ENCODE measurements around the gene CIAO2A. TPM values are rescaled to one million over a fixed set of nuclear protein-coding genes. Genes with fewer than 3 reads are reported as not detected.

The CIAO2A gene
- total RNA-seq, 3 donors from 2014 or later (not counting 1 experiment from before 2014, with no cell fraction given): 20.2 to 23.9 (median 22.9) TPM

DNA sequence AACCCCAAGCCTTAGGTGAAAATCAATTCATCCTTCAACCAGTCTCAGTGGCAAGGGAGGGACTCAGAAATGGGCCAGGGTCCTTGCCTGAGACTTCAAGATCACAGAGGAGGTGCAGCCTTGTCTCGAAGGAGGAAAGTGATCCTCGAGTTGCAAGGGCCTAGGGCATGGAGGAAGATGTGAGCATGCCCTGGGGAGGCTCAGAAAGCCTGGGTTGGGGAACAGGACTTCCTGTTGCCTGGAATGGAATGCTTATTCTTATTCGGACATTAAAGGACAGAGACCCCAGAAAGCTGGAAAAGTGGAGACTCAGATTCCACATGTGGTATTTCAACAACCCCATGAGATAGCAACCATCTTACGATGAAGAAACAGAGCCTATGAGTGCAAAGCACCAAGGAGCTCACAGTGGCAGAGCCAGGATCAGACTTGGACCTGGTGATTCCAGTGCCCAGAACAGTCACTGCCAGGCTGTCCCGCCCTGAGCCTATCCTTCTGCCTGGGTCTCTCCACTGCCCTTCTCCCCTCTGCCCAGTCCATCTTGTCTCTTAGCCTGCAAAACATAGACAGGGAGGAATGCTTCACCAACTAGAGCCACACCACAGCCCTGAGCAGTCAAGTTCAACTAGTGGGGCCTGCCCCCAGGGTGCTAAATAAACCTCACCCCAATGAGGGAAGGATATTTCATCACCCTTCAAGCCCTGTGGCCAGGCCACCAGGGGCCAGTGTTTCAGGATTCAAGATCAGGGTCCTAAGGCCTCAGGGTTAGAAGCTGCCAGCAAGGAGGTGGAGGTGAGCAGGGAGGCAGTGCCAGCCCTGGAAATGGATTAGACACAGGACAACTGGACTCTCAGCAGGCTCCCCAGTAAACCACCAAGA, 69.2 kb downstream of the CIAO2A start:
- Histone ChIP-seq H3K9me3 (ENCODE audit: control insufficient read depth, insufficient read depth, low read length) (no peaks in the 10 kb centered on the region), H3K36me3 (ENCODE audit: control insufficient read depth, insufficient read depth, low read length) (no peaks in the 10 kb centered on the region), H3K4me3 (ENCODE audit: low read length) (no peak overlapping the region), H3K27ac (ENCODE audit: low read length) (no peak overlapping the region), H3K4me1 (ENCODE audit: control insufficient read depth, insufficient read depth, low read length) (peaks cover 3% of the 10 kb centered on the region), H3K27me3 (ENCODE audit: control insufficient read depth, insufficient read depth, low read length) (no peaks in the 10 kb centered on the region)
- Mint-ChIP-seq H3K27ac (no peak overlapping the region), H3K36me3 (no peaks in the 10 kb centered on the region), H3K4me3 (no peak overlapping the region), H3K9me3 (no peaks in the 10 kb centered on the region), H3K4me1 (peaks cover 8 to 13% of the 10 kb centered on the region in 2 donors), H3K27me3 (ENCODE audit: low read depth in 2 of 2) (no peaks in the 10 kb centered on the region)
- TF ChIP-seq, protein P1, sequence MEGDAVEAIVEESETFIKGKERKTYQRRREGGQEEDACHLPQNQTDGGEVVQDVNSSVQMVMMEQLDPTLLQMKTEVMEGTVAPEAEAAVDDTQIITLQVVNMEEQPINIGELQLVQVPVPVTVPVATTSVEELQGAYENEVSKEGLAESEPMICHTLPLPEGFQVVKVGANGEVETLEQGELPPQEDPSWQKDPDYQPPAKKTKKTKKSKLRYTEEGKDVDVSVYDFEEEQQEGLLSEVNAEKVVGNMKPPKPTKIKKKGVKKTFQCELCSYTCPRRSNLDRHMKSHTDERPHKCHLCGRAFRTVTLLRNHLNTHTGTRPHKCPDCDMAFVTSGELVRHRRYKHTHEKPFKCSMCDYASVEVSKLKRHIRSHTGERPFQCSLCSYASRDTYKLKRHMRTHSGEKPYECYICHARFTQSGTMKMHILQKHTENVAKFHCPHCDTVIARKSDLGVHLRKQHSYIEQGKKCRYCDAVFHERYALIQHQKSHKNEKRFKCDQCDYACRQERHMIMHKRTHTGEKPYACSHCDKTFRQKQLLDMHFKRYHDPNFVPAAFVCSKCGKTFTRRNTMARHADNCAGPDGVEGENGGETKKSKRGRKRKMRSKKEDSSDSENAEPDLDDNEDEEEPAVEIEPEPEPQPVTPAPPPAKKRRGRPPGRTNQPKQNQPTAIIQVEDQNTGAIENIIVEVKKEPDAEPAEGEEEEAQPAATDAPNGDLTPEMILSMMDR (IDR thresholded peaks at IDR 0.05): no peak
- peak; percentile 44 to 70 (median 44) for ATAC-seq
- WGBS (ENCODE audit: insufficient coverage): 88% methylated on average over 5 of the region's 5 CpGs
- no peak for DNase-seq
- intact Hi-C loops (cut with micrococcal nuclease): no loop called here

DNA sequence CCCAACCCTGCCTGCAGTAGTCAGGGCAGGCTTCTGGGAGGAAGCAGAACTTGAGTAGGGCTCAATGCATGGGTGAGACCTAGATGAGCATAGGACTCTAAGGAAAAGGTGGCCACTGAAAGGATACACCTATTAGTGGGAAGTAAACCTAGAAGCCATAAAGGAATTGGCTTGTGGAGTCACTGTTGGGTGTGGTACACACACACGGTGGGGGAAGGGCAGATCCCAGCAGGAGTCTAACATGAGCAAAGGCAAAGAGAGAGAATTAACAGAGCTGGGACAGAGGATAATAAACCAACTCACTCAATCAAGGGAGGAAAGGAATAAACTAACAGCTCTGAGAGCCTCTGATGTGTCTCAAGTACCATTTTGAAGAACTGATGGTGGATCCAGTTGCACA, 70.4 kb downstream of the CIAO2A start:
- DNase-seq (no peak), ATAC-seq (no peak)
- TF ChIP-seq, protein P1 (IDR thresholded peaks at IDR 0.05): no peak
- intact Hi-C loops (cut with micrococcal nuclease): no loop called here
- WGBS (ENCODE audit: insufficient coverage): 100% methylated on average over 1 of the region's 1 CpG
- Histone ChIP-seq H3K4me1 (ENCODE audit: control insufficient read depth, insufficient read depth, low read length) (no peaks in the 10 kb centered on the region), H3K36me3 (ENCODE audit: control insufficient read depth, insufficient read depth, low read length) (no peaks in the 10 kb centered on the region), H3K27me3 (ENCODE audit: control insufficient read depth, insufficient read depth, low read length) (no peaks in the 10 kb centered on the region), H3K9me3 (ENCODE audit: control insufficient read depth, insufficient read depth, low read length) (no peaks in the 10 kb centered on the region), H3K4me3 (ENCODE audit: low read length) (no peak overlapping the region), H3K27ac (ENCODE audit: low read length) (no peak overlapping the region)
- Mint-ChIP-seq H3K27ac (no peak overlapping the region), H3K27me3 (ENCODE audit: low read depth in 2 of 2) (no peaks in the 10 kb centered on the region), H3K4me1 (peaks cover 5 to 13% of the 10 kb centered on the region in 2 donors), H3K9me3 (no peaks in the 10 kb centered on the region), H3K4me3 (no peak overlapping the region), H3K36me3 (no peaks in the 10 kb centered on the region)

DNA sequence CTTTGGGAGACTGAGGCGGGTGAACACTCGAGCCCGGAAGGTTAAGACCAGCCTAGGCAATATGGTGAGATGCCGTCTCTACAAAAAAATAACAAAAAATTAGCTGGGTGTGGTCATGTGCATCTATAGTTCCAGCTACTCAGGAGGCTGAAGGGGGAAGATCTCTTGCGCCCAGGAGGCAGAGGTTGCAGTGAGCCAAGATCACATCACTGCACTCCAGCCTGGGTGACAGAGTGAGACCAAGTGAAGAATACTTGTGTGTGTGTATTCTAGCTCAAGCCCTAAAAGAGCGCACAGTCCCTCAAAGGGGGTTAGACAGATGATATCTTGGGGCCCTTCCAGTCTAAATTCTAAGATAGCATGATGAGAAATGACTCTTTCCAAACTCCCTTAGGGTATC, 71.1 kb downstream of the CIAO2A start:
- no peaks in the 10 kb centered on the region for H3K9me3 Mint-ChIP-seq
- no peak for ATAC-seq
- WGBS (ENCODE audit: insufficient coverage): over 99% methylated on average over 6 of the region's 6 CpGs
- Histone ChIP-seq H3K36me3 (ENCODE audit: control insufficient read depth, insufficient read depth, low read length) (no peaks in the 10 kb centered on the region), H3K4me1 (ENCODE audit: control insufficient read depth, insufficient read depth, low read length) (no peaks in the 10 kb centered on the region), H3K4me3 (ENCODE audit: low read length) (no peak overlapping the region), H3K9me3 (ENCODE audit: control insufficient read depth, insufficient read depth, low read length) (no peaks in the 10 kb centered on the region), H3K27ac (ENCODE audit: low read length) (no peak overlapping the region), H3K27me3 (ENCODE audit: control insufficient read depth, insufficient read depth, low read length) (no peaks in the 10 kb centered on the region)
- TF ChIP-seq, protein P1 (IDR thresholded peaks at IDR 0.05): no peak
- no peak overlapping the region for H3K27ac Mint-ChIP-seq
- no peak for DNase-seq
- intact Hi-C loops (cut with micrococcal nuclease): no loop called here
- H3K36me3 Mint-ChIP-seq: no peaks in the 10 kb centered on the region
- no peaks in the 10 kb centered on the region for H3K27me3 Mint-ChIP-seq (ENCODE audit: low read depth in 2 of 2)
- H3K4me3 Mint-ChIP-seq: no peak overlapping the region
- peaks cover 5 to 13% of the 10 kb centered on the region in 2 donors for H3K4me1 Mint-ChIP-seq

Other genes starting within 250 kb of the CIAO2A start
- gene DAPK2, start 47.4 kb downstream of the CIAO2A start, total RNA-seq: 10 to 100 TPM in 1 of 3 donors, 1 to 10 TPM in 2; 3.7 to 25.3 (median 6.0) TPM
- gene SNX1, start 2.1 kb upstream of the CIAO2A start, total RNA-seq: 100 to 1,000 TPM; 110 to 141 (median 111) TPM
- gene SNX22, start 57.9 kb upstream of the CIAO2A start, total RNA-seq: under 1 TPM; 0.41 to 0.80 (median 0.75) TPM
- 100 to 1,000 TPM; 234 to 298 (median 251) TPM for gene PPIB, start 69.2 kb upstream of the CIAO2A start, total RNA-seq

Data from natural killer cell (primary cell).